COLO668 (cell line): ENCODE data around the gene PRXL2B.

Experiments
- DNase-seq: peaks from one replicate; lab custom pipeline; 2025; ENCODE audit not compliant: unreplicated experiment; lab: John Stamatoyannopoulos, UW

Gene PRXL2B

GRCh38 chr1:2584686-2585317 is 1.8 kb upstream of the PRXL2B start:
- no peak for DNase-seq

GRCh38 chr1:2585318-2586092 is 1.1 kb upstream of the PRXL2B start:
- peak; percentile 82 for DNase-seq

- peak; percentile 71 for DNase-seq
Observed at GRCh38 chr1:2587071-2587859, 688 bp downstream of the PRXL2B start.

GRCh38 chr1:2587860-2588571 is 1.4 kb downstream of the PRXL2B start:
- DNase-seq, result no peak

GRCh38 chr1:2588661-2589430 is 2.3 kb downstream of the PRXL2B start:
- DNase-seq, result no peak

GRCh38 chr1:2589431-2590232 is 3.1 kb downstream of the PRXL2B start:
- DNase-seq, result no peak

- no peak for DNase-seq
Observed at GRCh38 chr1:2590233-2591141, 3.9 kb downstream of the PRXL2B start.

GRCh38 chr1:2591233-2591580 is 4.6 kb downstream of the PRXL2B start:
- DNase-seq, result no peak

- DNase-seq, result no peak
Observed at GRCh38 chr1:2591581-2592261, 5.1 kb downstream of the PRXL2B start.

- DNase-seq, result peak; percentile 27
Observed at GRCh38 chr1:2592672-2593071, 6.1 kb downstream of the PRXL2B start.

- DNase-seq, result no peak
Observed at GRCh38 chr1:2593251-2593878, 6.8 kb downstream of the PRXL2B start.

GRCh38 chr1:2594001-2594640 is 7.5 kb downstream of the PRXL2B start:
- DNase-seq, result peak; percentile 65

GRCh38 chr1:2594641-2595131 is 8.1 kb downstream of the PRXL2B start:
- no peak for DNase-seq

GRCh38 chr1:2595261-2595811 is 8.8 kb downstream of the PRXL2B start:
- no peak for DNase-seq

- no peak for DNase-seq
Observed at GRCh38 chr1:2595812-2596529, 9.4 kb downstream of the PRXL2B start.
